Measurements from ENCODE around the gene FGD2.

- TF ChIP-seq CREB1 (CRISPR knock-in tag; IDR thresholded peaks at IDR 0.05; ENCODE audit: low read depth) (no peak), POLR2AphosphoS5 (IDR thresholded peaks at IDR 0.05; ENCODE audit: low read depth) (no peak), NANOG (IDR thresholded peaks at IDR 0.05; ENCODE audit: borderline replicate concordance) (no peak), CTCF (conservative IDR thresholded peaks at IDR 0.05; ENCODE audit: low read depth in 2 of 2) (peak in 1 of 2 experiments; percentile 7; a peak in 1 of 4 replicates), ETS1 (IDR thresholded peaks at IDR 0.05) (no peak), ZNF331 (CRISPR knock-in tag; IDR thresholded peaks at IDR 0.05; ENCODE audit: low read depth) (no peak), ZNF114 (CRISPR knock-in tag; IDR thresholded peaks at IDR 0.05) (no peak), EZH2 (IDR thresholded peaks at IDR 0.05; ENCODE audit: low read depth, unreplicated experiment) (no peak), REST (IDR thresholded peaks at IDR 0.05; ENCODE audit: unreplicated experiment) (no peak), JUNB (IDR thresholded peaks at IDR 0.05; ENCODE audit: unreplicated experiment) (no peak), EZH2phosphoT487 (IDR thresholded peaks at IDR 0.05; ENCODE audit: unreplicated experiment) (no peak)
Measured at GRCh38 chr6:37072526-37072925, 67.1 kb downstream of the FGD2 start.
